Measurements from ENCODE around the gene CCDC3.

GRCh38 chr10:12908773-12909172 lies 92.7 kb downstream of the CCDC3 start:
- TF ChIP-seq CTCF (IDR thresholded peaks at IDR 0.05) (no peak), POLR2A (IDR thresholded peaks at IDR 0.05) (no peak)
